GM10266 (cell line): Measurements from ENCODE around the gene CCNI.

Experiments
- DNase-seq: peaks from one replicate; pipeline ENCODE4 v3.0.0; 2012; ENCODE audit errors: extremely low spot score
- CTCF ChIP-seq: IDR thresholded peaks from 2 replicates; pipeline ENCODE4 v1.5.1; 2012; ENCODE audit warnings: mild to moderate bottlenecking, low read depth; ENCODE audit not compliant: control insufficient read depth, insufficient read depth; ENCODE audit errors: missing control alignments

CCNI gene

GRCh38 chr4:77012726-77013125 lies 63.1 kb downstream of the CCNI start:
- no peak for DNase-seq
- TF ChIP-seq CTCF: no peak

- no peak for TF ChIP-seq CTCF
- no peak for DNase-seq
Observed at GRCh38 chr4:77010841-77011354, 64.9 kb downstream of the CCNI start.

GRCh38 chr4:77009511-77010115 lies 66.2 kb downstream of the CCNI start:
- TF ChIP-seq CTCF: no peak
- no peak for DNase-seq

- peak; percentile 47 for DNase-seq
- TF ChIP-seq CTCF: no peak
Observed at GRCh38 chr4:77007358-77008230, 68.2 kb downstream of the CCNI start.

GRCh38 chr4:77006753-77007353 lies 68.9 kb downstream of the CCNI start:
- DNase-seq: no peak
- TF ChIP-seq CTCF: no peak

GRCh38 chr4:77003400-77003799 lies 72.4 kb downstream of the CCNI start:
- DNase-seq: no peak
- TF ChIP-seq CTCF: no peak
